ENCODE data around the gene PLCG1. TPM values are rescaled to one million over a fixed set of nuclear protein-coding genes. Genes with fewer than 3 reads are reported as not detected.

PLCG1 gene
- total and polyA plus RNA-seq, 2 of the 8 experiments (the other 6 are each of a cell fraction or from before 2014, with no cell fraction given), result 103 to 154 TPM

DNA sequence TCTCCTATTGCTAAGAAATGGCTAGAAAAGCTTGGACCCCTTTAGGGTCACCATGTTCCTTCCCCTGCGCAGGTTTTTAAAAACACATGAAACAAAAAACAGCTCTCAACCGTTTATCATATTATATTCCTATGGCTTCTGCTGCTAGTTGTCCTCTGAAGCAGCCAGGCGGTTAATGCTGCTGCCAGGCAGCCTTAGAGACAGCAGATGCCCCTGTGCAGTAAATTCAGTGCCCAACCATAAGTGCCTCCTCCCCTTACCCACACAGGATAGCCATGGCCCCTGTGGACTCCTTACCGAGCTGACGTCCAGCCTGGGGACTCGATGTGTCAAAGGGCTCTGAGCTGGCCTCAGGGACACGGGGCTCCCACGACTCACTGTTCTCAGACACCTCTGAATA, 64.4 kb downstream of the PLCG1 start:
- WGBS, 2 experiments (ENCODE audit: extremely low coverage in 1 of 2, insufficient coverage in 1 of 2, insufficient read length in 1 of 2, insufficient replicate concordance in 2 of 2, low coverage in 1 of 2, low lambda C conversion rate in 2 of 2, missing lambda C conversion rate in 1 of 2), result 94% methylated on average over 8 of the region's 8 CpGs; no CpG with 5 or more reads in 1 of the 2 experiments
- FAIRE-seq, result no peak

More for the DNA sequence above, 64.4 kb downstream of the PLCG1 start:
- Histone ChIP-seq H2BK120ac (replicated peaks; ENCODE audit: low read depth, low read length) (no peak overlapping the region), H3K79me1 (ENCODE audit: low read depth, low read length) (no peaks in the 10 kb centered on the region), H3K4me2 (ENCODE audit: insufficient read depth in 1 of 2, low read depth in 2 of 2, low read length in 2 of 2) (no peak overlapping the region), H3K4me3 (ENCODE audit: extremely low read depth in 1 of 4, insufficient read depth in 2 of 4, low read depth in 3 of 4, low read length in 4 of 4) (no peak overlapping the region), H2BK15ac (ENCODE audit: low read length) (no peak overlapping the region), H3K9me3 (ENCODE audit: insufficient read depth in 2 of 2, low read depth in 1 of 2, low read length in 1 of 2) (peaks cover 2% of the 10 kb centered on the region in 2 experiments; a peak in 2 of 4 replicates), H3K23me2 (ENCODE audit: low read depth, low read length) (no peaks in the 10 kb centered on the region), H3K36me3 (ENCODE audit: control insufficient read depth in 2 of 4, insufficient read depth in 4 of 4, low read length in 3 of 4) (no peaks in the 10 kb centered on the region), H2BK20ac (ENCODE audit: low read length) (no peak overlapping the region), H4K20me1 (replicated peaks in 1 of 2; ENCODE audit: control insufficient read depth in 1 of 2, insufficient read depth in 2 of 2, low read length in 2 of 2) (no peaks in the 10 kb centered on the region), H2BK12ac (ENCODE audit: low read depth, low read length) (no peak overlapping the region), H3K9ac (replicated peaks in 1 of 4; ENCODE audit: extremely low read depth in 1 of 4, low read depth in 3 of 4, low read length in 3 of 4) (no peak overlapping the region), H2AFZ (ENCODE audit: low read length) (no peak overlapping the region), H3K56ac (replicated peaks; ENCODE audit: insufficient read length, low read depth, low read length) (no peak overlapping the region), H3K79me2 (ENCODE audit: control insufficient read depth in 1 of 2, insufficient read depth in 2 of 2, low read length in 2 of 2) (no peaks in the 10 kb centered on the region), H3K27me3 (replicated peaks in 1 of 4; ENCODE audit: control insufficient read depth in 3 of 4, extremely low read depth in 1 of 4, insufficient read depth in 3 of 4, low read length in 3 of 4) (no peaks in the 10 kb centered on the region), H3K27ac (ENCODE audit: low read depth, low read length) (no peak overlapping the region), H4K5ac (ENCODE audit: insufficient read length, low read depth, low read length) (no peak overlapping the region), H4K8ac (ENCODE audit: extremely low read depth, insufficient read depth, low read length) (no peak overlapping the region), H3K4me1 (replicated peaks in 1 of 4; ENCODE audit: control insufficient read depth in 3 of 4, insufficient read depth in 4 of 4, low read length in 3 of 4) (no peaks in the 10 kb centered on the region), H3K23ac (ENCODE audit: insufficient read length) (no peak overlapping the region), H3K18ac (ENCODE audit: extremely low read depth, low read length) (no peak overlapping the region), H4K91ac (replicated peaks; ENCODE audit: insufficient read length, low read length) (no peak overlapping the region), H2BK5ac (ENCODE audit: low read depth, low read length) (no peak overlapping the region), H2AK5ac (ENCODE audit: low read depth, low read length) (no peak overlapping the region), H3K4ac (replicated peaks; ENCODE audit: insufficient read length, low read depth, low read length) (no peak overlapping the region), H3K14ac (ENCODE audit: insufficient read length) (no peak overlapping the region)
- no peak for DNase-seq (ENCODE audit: low read depth in 1 of 2, low spot score in 2 of 2)
- ChIA-PET CTCF (ENCODE audit: partially characterized antibody) (interaction anchor here (0.8 to 3.3 kb wide), 9 partner anchors 10 to 233 kb away, joined by 3 to 16 read pairs (median 4); partner anchors contain the start of gene LPIN3), POLR2A (ENCODE audit: partially characterized antibody) (interaction anchor here (0.7 to 2.4 kb wide), 2 partner anchors 22 to 63 kb away, joined by 3 to 6 read pairs; no protein-coding TSS in a partner anchor)
- TF ChIP-seq CEBPB (IDR thresholded peaks at IDR 0.05; ENCODE audit: low read depth, low read length), result no peak
- no peak for TF ChIP-seq TCF12 (IDR thresholded peaks at IDR 0.05; ENCODE audit: low read depth, low read length)
- TF ChIP-seq CTBP2 (IDR thresholded peaks at IDR 0.05; ENCODE audit: borderline replicate concordance, insufficient read depth, insufficient read length, low read length), result no peak
- TF ChIP-seq NANOG (IDR thresholded peaks at IDR 0.05; ENCODE audit: insufficient read depth, low read depth, low read length, poor library complexity, severe bottlenecking), result no peak
- TF ChIP-seq, protein P1, sequence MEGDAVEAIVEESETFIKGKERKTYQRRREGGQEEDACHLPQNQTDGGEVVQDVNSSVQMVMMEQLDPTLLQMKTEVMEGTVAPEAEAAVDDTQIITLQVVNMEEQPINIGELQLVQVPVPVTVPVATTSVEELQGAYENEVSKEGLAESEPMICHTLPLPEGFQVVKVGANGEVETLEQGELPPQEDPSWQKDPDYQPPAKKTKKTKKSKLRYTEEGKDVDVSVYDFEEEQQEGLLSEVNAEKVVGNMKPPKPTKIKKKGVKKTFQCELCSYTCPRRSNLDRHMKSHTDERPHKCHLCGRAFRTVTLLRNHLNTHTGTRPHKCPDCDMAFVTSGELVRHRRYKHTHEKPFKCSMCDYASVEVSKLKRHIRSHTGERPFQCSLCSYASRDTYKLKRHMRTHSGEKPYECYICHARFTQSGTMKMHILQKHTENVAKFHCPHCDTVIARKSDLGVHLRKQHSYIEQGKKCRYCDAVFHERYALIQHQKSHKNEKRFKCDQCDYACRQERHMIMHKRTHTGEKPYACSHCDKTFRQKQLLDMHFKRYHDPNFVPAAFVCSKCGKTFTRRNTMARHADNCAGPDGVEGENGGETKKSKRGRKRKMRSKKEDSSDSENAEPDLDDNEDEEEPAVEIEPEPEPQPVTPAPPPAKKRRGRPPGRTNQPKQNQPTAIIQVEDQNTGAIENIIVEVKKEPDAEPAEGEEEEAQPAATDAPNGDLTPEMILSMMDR (IDR thresholded peaks at IDR 0.05; ENCODE audit: control extremely low read depth in 1 of 3, insufficient read depth in 1 of 3, low read depth in 1 of 3, low read length in 3 of 3), result no peak
- TF ChIP-seq TBP (IDR thresholded peaks at IDR 0.05; ENCODE audit: low read depth, low read length), result no peak
- no peak for TF ChIP-seq CBX8 (IDR thresholded peaks at IDR 0.05; ENCODE audit: borderline replicate concordance, low read depth, low read length)
- no peak for TF ChIP-seq RXRA (IDR thresholded peaks at IDR 0.05; ENCODE audit: insufficient read depth, low read depth, low read length)
- TF ChIP-seq TAF1 (IDR thresholded peaks at IDR 0.05; ENCODE audit: low read depth, low read length), result no peak
- TF ChIP-seq SP2 (IDR thresholded peaks at IDR 0.05; ENCODE audit: low read length), result no peak
- no peak for TF ChIP-seq ZNF274 (IDR thresholded peaks at IDR 0.05; ENCODE audit: borderline replicate concordance, extremely low read depth, low read length)
